WI38 (cell line): ENCODE measurements around the gene FAAP100.

ENCODE experiments used
- H3K4me3 ChIP-seq: 2 replicates; pipeline ENCODE4 v1.5.1; 2011; ENCODE audit warnings: low read depth, mild to moderate bottlenecking, control low read depth, low read length
- TF ChIP-seq, protein P1 (sequence below): IDR thresholded peaks from 2 replicates; pipeline ENCODE4 v1.5.1; 2012; ENCODE audit warnings: low read depth, mild to moderate bottlenecking, control low read depth, low read length

Gene FAAP100

DNA sequence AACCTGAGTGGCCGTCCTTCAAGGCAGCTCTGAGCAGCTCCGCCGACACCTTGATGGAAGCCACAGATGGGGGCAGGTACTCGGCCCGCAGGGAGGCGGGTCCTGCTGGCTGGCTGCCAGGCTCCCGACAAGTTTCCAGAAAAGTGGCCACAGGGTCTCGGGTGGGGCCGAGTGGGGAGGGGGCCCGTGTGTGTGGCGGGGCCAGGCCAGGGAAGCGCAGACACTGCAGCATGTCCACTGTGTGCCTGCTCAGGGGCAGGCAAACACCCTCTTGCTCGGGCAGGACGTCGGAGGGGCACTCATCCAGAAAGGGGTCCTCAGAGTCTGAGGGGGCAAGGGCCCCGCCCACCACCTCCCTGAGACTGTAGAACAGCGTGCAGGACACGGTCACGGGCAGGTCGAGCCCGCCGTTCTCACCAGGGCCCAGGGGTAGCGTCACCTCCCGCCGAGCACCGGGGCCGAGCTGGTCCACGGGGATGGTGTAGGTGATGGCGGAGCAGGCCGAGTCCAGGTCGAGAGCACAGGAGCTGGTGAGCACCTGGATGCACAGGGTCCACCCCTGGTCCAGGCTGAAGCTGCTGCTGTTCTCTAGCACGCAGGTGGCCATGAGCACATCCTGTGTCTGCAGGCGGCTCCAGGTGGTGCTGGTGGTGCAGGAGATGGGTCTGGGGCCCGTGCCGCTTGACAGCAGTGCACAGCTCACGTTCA lies 5.1 kb downstream of the FAAP100 start:
- TF ChIP-seq, protein P1, sequence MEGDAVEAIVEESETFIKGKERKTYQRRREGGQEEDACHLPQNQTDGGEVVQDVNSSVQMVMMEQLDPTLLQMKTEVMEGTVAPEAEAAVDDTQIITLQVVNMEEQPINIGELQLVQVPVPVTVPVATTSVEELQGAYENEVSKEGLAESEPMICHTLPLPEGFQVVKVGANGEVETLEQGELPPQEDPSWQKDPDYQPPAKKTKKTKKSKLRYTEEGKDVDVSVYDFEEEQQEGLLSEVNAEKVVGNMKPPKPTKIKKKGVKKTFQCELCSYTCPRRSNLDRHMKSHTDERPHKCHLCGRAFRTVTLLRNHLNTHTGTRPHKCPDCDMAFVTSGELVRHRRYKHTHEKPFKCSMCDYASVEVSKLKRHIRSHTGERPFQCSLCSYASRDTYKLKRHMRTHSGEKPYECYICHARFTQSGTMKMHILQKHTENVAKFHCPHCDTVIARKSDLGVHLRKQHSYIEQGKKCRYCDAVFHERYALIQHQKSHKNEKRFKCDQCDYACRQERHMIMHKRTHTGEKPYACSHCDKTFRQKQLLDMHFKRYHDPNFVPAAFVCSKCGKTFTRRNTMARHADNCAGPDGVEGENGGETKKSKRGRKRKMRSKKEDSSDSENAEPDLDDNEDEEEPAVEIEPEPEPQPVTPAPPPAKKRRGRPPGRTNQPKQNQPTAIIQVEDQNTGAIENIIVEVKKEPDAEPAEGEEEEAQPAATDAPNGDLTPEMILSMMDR, result no peak
- no peak overlapping the region for H3K4me3 ChIP-seq

DNA sequence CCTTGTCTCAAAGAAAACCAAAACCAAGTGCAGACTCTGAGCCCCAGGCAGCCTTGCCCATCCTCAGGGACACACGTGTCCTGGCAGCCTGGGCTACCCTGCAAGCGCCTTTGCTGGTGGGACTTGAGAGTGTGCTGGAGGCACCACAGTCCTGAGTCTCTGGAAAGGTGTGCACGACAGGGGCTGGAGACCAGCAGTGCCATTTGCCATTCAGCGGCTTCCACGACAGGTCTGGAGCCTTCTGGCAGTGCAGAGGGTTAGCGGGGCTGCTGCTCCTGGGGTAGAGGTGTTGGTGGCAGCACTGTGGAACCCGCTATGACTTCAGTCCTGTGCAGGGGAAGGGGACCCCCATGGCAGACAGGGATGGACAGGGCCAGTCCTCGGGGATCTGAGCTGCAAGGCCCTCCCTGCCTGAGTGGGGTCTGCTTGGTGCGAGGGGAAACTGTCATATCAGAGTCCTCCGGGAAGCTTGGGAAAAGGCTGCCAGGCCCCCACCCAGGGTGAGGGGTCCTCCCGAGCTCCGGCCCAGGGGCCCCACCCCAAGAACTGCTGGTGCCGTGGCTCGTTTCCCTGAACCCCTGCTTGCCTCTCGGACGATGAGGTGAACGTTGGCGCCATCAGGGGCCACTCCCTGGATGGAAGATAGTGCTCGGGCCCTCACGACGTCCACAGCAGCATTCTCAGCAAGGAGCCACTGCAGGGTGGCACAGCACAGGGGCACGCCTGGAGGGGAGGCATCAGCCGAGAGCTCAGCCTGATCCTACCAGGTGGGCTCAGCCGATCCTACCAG lies 6.8 kb downstream of the FAAP100 start:
- TF ChIP-seq, protein P1, result no peak
- no peak overlapping the region for H3K4me3 ChIP-seq

DNA sequence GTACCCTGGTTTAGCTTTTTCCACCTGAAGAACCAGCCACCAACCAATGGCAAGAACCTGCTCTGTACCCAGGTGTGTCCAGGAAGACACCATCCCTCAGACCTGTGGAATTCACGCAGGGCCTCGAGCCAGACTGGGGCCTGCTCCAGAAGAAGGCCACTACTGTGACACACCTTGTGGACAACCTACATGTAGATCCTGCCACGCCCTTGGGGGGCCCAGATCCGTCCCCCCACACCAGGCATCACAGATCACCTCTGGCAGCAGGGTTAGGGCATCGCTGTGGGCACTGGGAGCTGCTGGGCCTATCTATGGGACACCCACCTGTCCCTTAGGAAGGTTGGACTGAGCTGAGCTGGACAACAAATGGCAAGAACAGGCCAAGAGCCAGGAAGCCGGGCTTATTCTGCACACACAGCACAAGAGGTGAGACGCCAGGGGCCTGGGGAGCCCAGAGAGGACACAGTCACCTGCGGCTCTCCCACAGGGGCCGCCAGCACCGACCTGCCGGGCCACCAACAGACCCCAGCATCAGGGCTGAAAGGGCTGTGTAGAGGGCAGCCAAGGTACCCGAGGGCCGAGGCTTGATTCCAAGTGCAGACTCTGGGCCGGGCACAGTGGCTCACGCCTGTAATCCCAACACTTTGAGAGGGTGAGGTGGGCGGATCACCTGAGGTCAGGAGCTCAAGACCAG lies 7.7 kb downstream of the FAAP100 start:
- H3K4me3 ChIP-seq, result no peak overlapping the region
- TF ChIP-seq, protein P1, result no peak

DNA sequence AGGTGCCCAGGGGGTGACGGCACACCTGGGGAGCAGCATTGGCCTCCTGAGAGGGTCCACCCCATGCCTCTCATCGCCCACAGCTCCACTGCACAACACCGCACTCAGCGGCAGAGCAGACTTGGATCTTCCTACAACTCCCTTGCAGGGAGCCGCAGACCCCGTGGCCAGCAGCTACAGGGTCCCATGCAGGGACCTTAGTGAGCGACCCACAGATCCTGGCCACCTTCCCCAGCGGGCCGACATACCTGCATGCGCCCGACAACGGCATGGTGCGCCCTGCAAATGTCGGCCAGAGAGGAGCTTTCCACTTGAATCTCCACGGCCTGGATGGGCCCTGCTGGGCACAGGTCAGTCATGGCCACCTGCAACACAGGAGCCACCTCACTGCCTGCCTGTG lies 8.4 kb downstream of the FAAP100 start:
- H3K4me3 ChIP-seq, result no peak overlapping the region
- TF ChIP-seq, protein P1, result no peak

DNA sequence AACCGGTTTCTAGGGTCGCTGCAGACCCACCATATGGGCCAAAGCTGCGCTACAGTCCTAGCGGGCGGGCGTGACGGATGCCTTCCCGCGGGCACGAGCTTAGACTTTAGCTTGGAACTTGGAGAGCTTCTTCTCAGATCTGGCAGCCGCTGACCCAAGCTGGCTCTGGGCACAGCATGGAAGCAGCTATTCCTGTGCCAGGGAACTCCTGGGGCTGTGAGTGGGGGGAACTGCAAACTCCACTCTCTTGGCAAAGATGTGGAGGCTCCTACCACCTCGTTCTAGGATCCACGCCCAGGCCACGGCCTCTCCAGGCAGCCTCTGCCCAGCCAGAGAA lies 8.8 kb downstream of the FAAP100 start:
- TF ChIP-seq, protein P1, result no peak

DNA sequence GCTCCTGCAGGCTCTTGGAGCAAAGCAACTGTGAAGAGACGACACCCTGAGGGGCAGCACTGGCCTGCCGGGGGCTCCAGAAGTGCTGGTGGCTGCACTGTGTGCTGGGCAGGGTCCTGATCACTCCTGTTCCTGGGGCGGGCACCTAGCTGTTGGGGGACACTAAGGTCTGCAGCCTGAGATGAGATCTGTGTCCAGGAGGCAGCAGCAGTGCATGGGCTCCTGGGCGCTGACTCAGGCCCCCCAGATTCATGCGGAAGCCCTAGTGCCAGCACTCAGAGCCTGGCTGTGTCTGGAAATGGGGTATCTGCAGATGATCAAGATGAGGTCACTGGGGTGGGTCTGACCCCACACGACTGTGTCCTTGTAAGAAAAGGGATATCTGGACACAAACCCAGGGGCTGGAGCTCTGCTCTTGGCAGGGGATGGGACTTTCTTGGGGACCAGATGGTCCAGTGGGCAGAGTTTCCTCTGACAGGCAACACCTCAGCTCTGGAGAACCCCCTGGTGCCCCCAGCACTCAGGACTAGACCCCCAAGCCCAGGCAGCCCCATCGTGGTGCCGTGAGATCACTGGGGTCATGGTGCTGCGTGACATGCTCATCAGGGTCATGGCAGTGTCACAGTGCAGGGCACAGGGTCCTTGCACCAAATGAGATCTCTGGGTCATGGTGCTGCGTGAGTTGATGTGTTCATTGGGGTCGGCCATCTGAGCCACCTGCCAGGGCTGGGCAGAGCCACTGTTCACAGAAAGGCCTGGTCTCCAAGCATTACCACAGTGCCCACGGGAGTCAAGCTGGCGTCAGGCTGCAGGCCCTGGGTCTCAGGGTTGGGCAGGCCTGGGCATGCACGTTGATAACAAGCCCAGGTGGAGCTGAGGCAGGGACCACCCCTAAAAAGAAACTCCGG lies 9.5 kb downstream of the FAAP100 start:
- TF ChIP-seq, protein P1, result no peak
- no peak overlapping the region for H3K4me3 ChIP-seq

More for the DNA sequence above, 8.8 kb downstream of the FAAP100 start:
- no peak overlapping the region for H3K4me3 ChIP-seq
